ENCODE measurements around the gene MRPL52.
"Not testable (repeated sequence)": the region's sequence is repeated elsewhere in the genome, so short reads cannot be mapped to it uniquely, and the experiment has no call there.

MRPL52 gene

GRCh38 chr14:22820731-22821130 lies 9.0 kb upstream of the MRPL52 start:
- Histone ChIP-seq H3K27ac (peak overlapping the region in 1 of 2 donors; percentile 35), H3K4me3 (no peak overlapping the region)
- no peak for DNase-seq (ENCODE audit: low spot score)
- TF ChIP-seq CTCF (IDR thresholded peaks at IDR 0.05) = no peak

GRCh38 chr14:22821193-22822015 lies 8.3 kb upstream of the MRPL52 start:
- peak overlapping the region in 1 of 2 donors; percentile 76 for H3K27ac ChIP-seq
- H3K4me3 ChIP-seq = no peak overlapping the region
- DNase-seq (ENCODE audit: low spot score) = no peak
- TF ChIP-seq CTCF (IDR thresholded peaks at IDR 0.05) = no peak

- H3K27ac ChIP-seq = peak overlapping the region; percentile 73 to 76
- DNase-seq (ENCODE audit: low spot score) = no peak
- no peak for TF ChIP-seq CTCF (IDR thresholded peaks at IDR 0.05)
- H3K4me3 ChIP-seq = peak overlapping the region; percentile 67
These were observed 7.6 kb upstream of the MRPL52 start for GRCh38 chr14:22822016-22822570.

GRCh38 chr14:22822571-22823098 lies 7.1 kb upstream of the MRPL52 start:
- TF ChIP-seq CTCF (IDR thresholded peaks at IDR 0.05) = peak; percentile 86
- DNase-seq (ENCODE audit: low spot score) = peak; percentile 88
- Histone ChIP-seq H3K4me3 (peak overlapping the region; percentile 67), H3K27ac (peak overlapping the region; percentile 73 to 76)

GRCh38 chr14:22824711-22825359 lies 4.9 kb upstream of the MRPL52 start:
- Histone ChIP-seq H3K4me3 (no peak overlapping the region), H3K27ac (no peak overlapping the region)
- no peak for DNase-seq (ENCODE audit: low spot score)
- no peak for TF ChIP-seq CTCF (IDR thresholded peaks at IDR 0.05)

- not testable (repeated sequence) for DNase-seq (ENCODE audit: low spot score)
- Histone ChIP-seq H3K4me3 (peak overlapping the region; percentile 78), H3K27ac (peak overlapping the region; percentile 46 to 73)
These were observed 519 bp upstream of the MRPL52 start for GRCh38 chr14:22829076-22829660.

GRCh38 chr14:22830443-22831010 lies 840 bp downstream of the MRPL52 start:
- peak overlapping the region; percentile 78 for H3K4me3 ChIP-seq
- DNase-seq (ENCODE audit: low spot score) = no peak
- peak overlapping the region in 1 of 2 donors; percentile 46 for H3K27ac ChIP-seq
- TF ChIP-seq CTCF (IDR thresholded peaks at IDR 0.05) = no peak

Data from coronary artery (tissue), 2 donors.